KMS-11 (cell line): ENCODE results near the gene SLC6A4.
"Not testable (repeated sequence)": the region's sequence is repeated elsewhere in the genome, so short reads cannot be mapped to it uniquely, and the experiment has no call there.

Experiments used
- H2AFZ ChIP-seq: fragments of 200-600 bp; sonication (generic); 2 replicates; pipeline ENCODE4 v1.6.1; 2016; ENCODE audit warnings: antibody characterized with exemption, mixed run types, low read depth
- H3K27ac ChIP-seq: fragments of 200-600 bp; sonication (generic); 2 replicates; pipeline ENCODE4 v1.6.1; 2016; ENCODE audit warnings: mild to moderate bottlenecking, mixed run types
- H3K27me3 ChIP-seq: fragments of 200-600 bp; sonication (generic); 2 replicates; pipeline ENCODE4 v1.6.1; 2017; ENCODE audit warnings: mild to moderate bottlenecking, low read depth, mixed run types, moderate library complexity; ENCODE audit not compliant: insufficient read depth
- H3K36me3 ChIP-seq: fragments of 200-600 bp; sonication (generic); 2 replicates; pipeline ENCODE4 v1.6.1; 2017; ENCODE audit warnings: mild to moderate bottlenecking, mixed run types; ENCODE audit not compliant: insufficient read depth
- H3K4me1 ChIP-seq: fragments of 200-600 bp; sonication (generic); 2 replicates; pipeline ENCODE4 v1.6.1; 2016; ENCODE audit warnings: mild to moderate bottlenecking, low read depth, mixed run types; ENCODE audit not compliant: poor library complexity, severe bottlenecking
- H3K4me2 ChIP-seq: fragments of 200-600 bp; sonication (generic); 2 replicates; pipeline ENCODE4 v1.7.0; 2016; ENCODE audit warnings: mild to moderate bottlenecking, mixed run types
- H3K4me3 ChIP-seq: fragments of 200-600 bp; sonication (generic); IDR thresholded peaks from 2 replicates; pipeline ENCODE4 v1.6.1; 2017; ENCODE audit warnings: low read depth, low read length, mixed read lengths; ENCODE audit not compliant: insufficient read depth
- H3K79me2 ChIP-seq: fragments of 200-600 bp; sonication (generic); 2 replicates; pipeline ENCODE4 v1.6.1; 2016; ENCODE audit warnings: low read depth, mixed run types; ENCODE audit not compliant: insufficient read depth
- H3K9ac ChIP-seq: fragments of 200-600 bp; sonication (generic); 2 replicates; pipeline ENCODE4 v1.6.1; 2016; ENCODE audit warnings: mild to moderate bottlenecking, mixed run types
- H4K20me1 ChIP-seq: fragments of 200-600 bp; sonication (generic); 2 replicates; pipeline ENCODE4 v1.6.1; 2016; ENCODE audit warnings: mild to moderate bottlenecking, mixed run types; ENCODE audit not compliant: insufficient read depth
- CTCF ChIP-seq: fragments of 200-600 bp; sonication (generic); conservative IDR thresholded peaks from 2 replicates; pipeline ENCODE4 v1.6.1; 2017; ENCODE audit warnings: low read depth, mild to moderate bottlenecking, antibody characterized with exemption, low read length, moderate library complexity, mixed read lengths

Gene SLC6A4

GRCh38 chr17:30232824-30233427, 2.6 kb downstream of the SLC6A4 start:
- Histone ChIP-seq H3K27me3 (peaks cover 7% of the 10 kb centered on the region), H2AFZ (no peak overlapping the region)
- TF ChIP-seq CTCF = no peak

GRCh38 chr17:30232015-30232823, 3.3 kb downstream of the SLC6A4 start:
- Histone ChIP-seq H3K79me2 (no peaks in the 10 kb centered on the region), H3K9ac (no peak overlapping the region), H3K4me3 (no peak overlapping the region), H4K20me1 (no peaks in the 10 kb centered on the region), H3K4me2 (no peak overlapping the region), H2AFZ (no peak overlapping the region), H3K27ac (no peak overlapping the region), H3K27me3 (peaks cover 7% of the 10 kb centered on the region), H3K36me3 (no peaks in the 10 kb centered on the region), H3K4me1 (no peaks in the 10 kb centered on the region)
- TF ChIP-seq CTCF = no peak

More at GRCh38 chr17:30232824-30233427, 2.6 kb downstream of the SLC6A4 start:
- Histone ChIP-seq H3K4me1 (no peaks in the 10 kb centered on the region), H3K4me2 (no peak overlapping the region), H3K4me3 (no peak overlapping the region), H3K79me2 (no peaks in the 10 kb centered on the region), H3K27ac (no peak overlapping the region), H3K36me3 (no peaks in the 10 kb centered on the region), H3K9ac (no peak overlapping the region), H4K20me1 (no peaks in the 10 kb centered on the region)

DNA sequence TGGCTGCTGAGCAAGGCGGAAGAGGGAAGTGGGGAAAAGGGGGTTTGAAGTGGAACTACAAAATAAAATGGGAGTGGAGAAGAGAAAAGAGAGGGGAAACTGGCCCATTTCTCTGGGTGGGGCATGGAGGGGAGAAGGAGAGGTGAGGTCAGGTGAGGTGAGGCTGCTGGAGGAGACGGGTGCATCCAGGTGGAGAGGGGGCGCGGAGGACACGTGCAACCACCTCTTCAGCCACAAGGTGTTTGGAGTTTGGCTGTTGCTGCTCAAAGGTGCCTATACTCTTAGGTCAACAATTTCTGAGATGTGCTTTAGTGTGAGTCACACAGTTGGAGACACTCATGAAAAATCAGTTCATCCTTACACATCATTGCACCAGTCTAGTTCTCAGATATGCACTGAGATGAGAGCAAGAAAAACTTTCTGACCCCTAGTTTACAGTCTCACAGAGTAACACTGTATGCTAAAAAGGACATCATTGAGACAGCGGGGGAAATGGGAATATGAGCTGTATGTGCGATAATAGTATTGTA, 4.8 kb downstream of the SLC6A4 start:
- TF ChIP-seq CTCF = no peak
- H3K79me2 ChIP-seq = no peaks in the 10 kb centered on the region
- H3K4me2 ChIP-seq = no peak overlapping the region
- H3K4me1 ChIP-seq = no peaks in the 10 kb centered on the region
- H3K4me3 ChIP-seq = no peak overlapping the region
- no peaks in the 10 kb centered on the region for H3K36me3 ChIP-seq
- no peak overlapping the region for H3K9ac ChIP-seq
- no peak overlapping the region for H3K27ac ChIP-seq
- H4K20me1 ChIP-seq = no peaks in the 10 kb centered on the region
- no peak overlapping the region for H2AFZ ChIP-seq
- H3K27me3 ChIP-seq = no peaks in the 10 kb centered on the region; the same call in 1 of the 2 replicates

GRCh38 chr17:30230009-30230408, 5.5 kb downstream of the SLC6A4 start:
- not testable (repeated sequence) for H3K9ac ChIP-seq, H3K4me2 ChIP-seq, H3K36me3 ChIP-seq, H4K20me1 ChIP-seq, H2AFZ ChIP-seq, H3K27ac ChIP-seq, H3K79me2 ChIP-seq, H3K4me3 ChIP-seq, H3K27me3 ChIP-seq, H3K4me1 ChIP-seq

DNA sequence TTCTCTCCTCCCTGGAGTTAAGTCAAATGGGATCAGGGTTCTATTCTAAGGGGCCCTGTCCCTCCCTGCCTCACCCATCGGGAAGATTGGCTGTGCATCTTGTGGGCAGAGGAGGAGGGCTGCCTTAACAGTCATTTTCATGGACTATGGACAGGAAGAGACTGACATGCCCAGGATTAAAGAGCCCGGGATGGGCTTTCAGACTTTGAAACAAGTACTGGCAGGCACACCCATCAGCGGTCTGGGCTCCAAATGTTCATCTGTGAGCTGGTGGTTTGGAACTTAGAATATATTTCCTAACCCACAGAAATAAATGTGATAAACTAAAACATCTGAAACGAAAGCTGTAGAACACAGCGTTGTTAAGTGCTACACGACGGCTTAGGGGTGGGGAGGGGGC, 6.5 kb downstream of the SLC6A4 start:
- Histone ChIP-seq H3K4me2 (no peak overlapping the region), H3K27ac (no peak overlapping the region), H3K4me3 (no peak overlapping the region), H4K20me1 (no peaks in the 10 kb centered on the region), H3K79me2 (no peaks in the 10 kb centered on the region), H3K27me3 (no peaks in the 10 kb centered on the region), H2AFZ (no peak overlapping the region), H3K9ac (no peak overlapping the region), H3K36me3 (no peaks in the 10 kb centered on the region), H3K4me1 (no peaks in the 10 kb centered on the region)
- no peak for TF ChIP-seq CTCF
